GM12873 (cell line): ENCODE measurements around the gene RNLS.

Experiments
- TF ChIP-seq, protein P1 (sequence below): IDR thresholded peaks from 2 replicates; pipeline ENCODE4 v1.5.1; 2012; ENCODE audit warnings: low read depth, mild to moderate bottlenecking, moderate library complexity, low read length, control low read depth; ENCODE audit not compliant: insufficient read depth; ENCODE audit errors: missing control alignments

Gene RNLS

DNA sequence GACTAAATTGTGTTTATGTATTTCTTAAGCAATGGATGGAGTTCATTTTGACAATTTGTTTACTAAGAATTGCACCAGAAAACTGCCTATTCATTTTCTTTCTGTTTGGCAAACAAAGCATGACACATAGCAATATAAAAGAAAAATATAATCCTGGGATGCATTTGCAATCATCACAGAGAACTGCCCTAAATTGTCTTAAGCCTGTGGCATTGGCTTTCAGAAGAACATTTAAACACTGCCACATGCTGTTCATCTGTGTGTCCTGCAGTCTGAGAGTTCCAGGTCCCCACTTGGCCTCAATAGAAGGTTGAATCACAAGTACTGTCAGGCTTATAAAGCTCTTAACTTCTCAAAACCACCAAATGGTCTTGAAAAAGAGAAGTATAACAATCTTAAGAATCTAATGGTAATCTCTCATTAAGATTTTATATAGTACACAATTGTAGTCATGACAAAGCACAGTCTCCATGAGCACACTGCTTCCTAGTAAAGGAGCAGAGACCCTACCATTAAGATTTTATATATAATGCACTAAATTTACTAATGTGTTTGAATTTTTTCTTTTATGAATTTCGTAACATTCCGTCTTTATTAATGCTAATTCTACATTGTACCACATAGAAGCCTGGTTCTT is 29.9 kb downstream of the RNLS start:
- TF ChIP-seq, protein P1, sequence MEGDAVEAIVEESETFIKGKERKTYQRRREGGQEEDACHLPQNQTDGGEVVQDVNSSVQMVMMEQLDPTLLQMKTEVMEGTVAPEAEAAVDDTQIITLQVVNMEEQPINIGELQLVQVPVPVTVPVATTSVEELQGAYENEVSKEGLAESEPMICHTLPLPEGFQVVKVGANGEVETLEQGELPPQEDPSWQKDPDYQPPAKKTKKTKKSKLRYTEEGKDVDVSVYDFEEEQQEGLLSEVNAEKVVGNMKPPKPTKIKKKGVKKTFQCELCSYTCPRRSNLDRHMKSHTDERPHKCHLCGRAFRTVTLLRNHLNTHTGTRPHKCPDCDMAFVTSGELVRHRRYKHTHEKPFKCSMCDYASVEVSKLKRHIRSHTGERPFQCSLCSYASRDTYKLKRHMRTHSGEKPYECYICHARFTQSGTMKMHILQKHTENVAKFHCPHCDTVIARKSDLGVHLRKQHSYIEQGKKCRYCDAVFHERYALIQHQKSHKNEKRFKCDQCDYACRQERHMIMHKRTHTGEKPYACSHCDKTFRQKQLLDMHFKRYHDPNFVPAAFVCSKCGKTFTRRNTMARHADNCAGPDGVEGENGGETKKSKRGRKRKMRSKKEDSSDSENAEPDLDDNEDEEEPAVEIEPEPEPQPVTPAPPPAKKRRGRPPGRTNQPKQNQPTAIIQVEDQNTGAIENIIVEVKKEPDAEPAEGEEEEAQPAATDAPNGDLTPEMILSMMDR: peak; percentile 82

DNA sequence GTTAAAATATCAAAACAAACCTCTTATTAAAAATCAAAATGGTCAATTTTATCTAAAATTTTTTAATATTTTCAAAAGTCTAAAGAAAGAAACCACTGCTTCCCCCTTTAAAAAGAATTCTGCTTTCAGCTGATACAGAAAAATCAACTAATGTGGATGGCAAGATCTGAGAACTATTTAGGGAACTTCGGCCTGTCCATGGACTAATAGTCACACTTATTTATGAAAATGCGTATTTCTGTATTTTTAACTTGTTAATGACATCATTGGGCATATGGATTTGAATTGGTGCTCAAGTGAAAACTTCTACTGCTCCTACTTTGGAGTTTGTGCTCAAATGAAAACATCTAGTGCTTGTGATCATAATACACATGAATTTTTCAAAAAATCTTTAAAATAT is 31.9 kb downstream of the RNLS start:
- TF ChIP-seq, protein P1: no peak

DNA sequence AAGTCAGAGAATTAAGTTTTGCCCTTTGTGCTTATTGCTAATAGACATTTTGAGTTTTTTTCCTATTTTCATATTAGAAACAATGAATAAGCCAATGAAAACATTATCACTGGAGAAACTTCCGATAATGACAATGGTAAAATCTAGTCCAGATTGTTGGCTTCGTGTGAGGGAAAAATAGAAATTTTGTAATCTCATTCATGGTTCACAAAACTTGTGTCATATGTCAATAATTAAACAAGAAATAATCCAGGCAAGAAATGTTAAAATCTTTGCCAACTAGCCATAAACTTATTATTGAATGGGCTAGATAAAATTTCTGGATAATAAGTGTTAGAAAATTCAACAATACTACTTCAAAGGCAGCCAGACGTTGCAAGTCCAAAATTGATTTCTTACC is 36.6 kb downstream of the RNLS start:
- TF ChIP-seq, protein P1: no peak

DNA sequence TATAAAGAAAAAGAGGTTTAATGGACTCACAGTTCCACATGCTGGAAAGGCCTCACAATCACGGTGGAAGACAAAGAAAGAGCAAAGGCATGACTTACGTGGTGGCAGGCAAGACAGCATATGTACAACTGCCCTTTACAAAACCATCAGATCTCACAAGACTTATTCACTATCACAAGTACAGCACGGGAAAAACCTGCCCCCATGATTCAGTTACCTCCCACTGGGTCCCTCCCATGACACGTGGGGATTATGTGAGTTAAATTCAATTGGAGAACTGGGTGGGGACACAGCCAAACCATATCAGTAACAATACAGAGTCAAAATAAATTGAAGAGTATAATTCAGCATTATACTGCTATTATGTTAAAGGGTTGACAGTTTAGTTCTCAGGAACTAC is 37.8 kb downstream of the RNLS start:
- TF ChIP-seq, protein P1: no peak

DNA sequence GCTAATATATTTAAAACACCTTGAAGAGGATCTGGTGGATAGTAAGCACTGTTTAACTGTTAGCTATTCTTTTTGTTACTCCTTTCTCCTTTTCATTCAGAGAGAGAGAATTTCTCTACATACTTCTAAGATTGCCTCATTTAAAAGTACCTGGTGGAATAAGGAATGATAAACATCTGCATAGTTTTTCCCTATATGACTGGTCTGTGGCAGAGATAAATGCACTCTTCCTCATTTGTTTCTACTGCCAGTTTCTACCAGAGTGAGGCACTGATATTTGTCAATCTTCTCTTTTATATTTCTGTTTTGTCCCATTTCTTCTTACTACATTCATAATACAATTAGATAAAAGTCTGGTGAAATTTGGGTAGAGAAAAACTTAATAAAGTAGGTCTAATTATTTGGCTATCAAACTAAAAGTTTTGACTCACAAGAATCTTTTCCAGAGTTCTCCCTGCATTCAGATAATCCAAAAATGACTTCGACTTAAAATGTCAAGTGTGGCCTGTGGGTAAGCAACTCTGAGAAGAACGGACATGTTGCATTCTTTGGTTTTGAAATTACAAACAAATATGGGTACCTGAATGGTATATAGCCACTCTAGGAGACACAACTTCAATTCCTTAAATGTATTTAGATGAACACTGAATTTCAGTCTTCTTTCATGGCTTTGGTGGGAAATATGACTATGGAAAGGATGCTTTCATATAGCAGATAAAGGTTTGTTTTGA is 38.8 kb downstream of the RNLS start:
- TF ChIP-seq, protein P1: no peak

DNA sequence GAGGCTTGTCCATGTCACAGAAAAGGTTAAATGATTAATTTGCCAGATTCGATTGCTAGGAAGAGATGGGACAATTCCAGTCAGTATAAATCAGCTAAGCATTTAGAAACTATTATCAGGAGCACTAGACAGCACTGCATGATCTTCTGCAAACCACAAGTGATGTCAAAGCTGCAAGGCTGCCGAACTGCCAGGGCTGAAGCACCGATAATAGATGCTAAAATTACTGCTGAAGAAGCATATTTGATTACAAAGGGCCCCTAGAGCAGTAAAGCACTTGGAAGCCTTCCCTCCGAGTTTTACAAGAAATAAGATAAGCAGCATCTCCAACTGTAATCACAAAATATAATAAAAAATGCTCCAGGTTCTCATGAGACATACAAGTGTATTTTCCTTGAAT is 40.6 kb downstream of the RNLS start:
- TF ChIP-seq, protein P1: no peak

DNA sequence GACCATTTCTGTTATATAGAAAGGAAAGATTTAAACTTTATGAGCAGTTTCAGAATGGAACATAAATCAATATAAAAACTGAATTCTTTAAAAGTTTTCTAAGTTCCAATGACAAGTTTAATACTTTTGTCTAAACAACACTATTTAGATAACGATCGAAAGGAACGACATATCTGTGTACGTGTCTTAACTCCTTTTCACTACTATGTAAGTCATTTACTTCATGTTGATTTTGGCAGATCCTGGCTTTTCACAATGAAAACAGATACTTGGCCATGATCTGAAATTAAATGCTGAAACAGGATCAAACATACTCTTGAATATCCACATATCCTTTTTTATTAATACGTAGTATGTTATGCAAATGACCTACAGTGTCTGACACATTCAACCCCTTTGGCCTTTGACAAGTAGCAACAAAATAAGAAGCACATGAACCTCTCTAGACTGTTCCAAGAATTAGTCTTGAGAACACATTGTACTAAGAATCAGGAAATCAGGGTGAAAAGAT is 41.9 kb downstream of the RNLS start:
- TF ChIP-seq, protein P1: no peak
